ENCODE results near the gene PAFAH2. TPM values are rescaled to one million over a fixed set of nuclear protein-coding genes. Genes with fewer than 3 reads are reported as not detected.

The PAFAH2 gene
- total RNA-seq, 1 experiment from 2014 or later: 8.5 TPM

GRCh38 chr1:26003262-26003661 lies 5.4 kb upstream of the PAFAH2 start:
- no peak overlapping the region for H3K27ac ChIP-seq (ENCODE audit: low read length)
- TF ChIP-seq TCF7L2 (IDR thresholded peaks at IDR 0.05; ENCODE audit: low read depth, low read length) (no peak), CTCF (IDR thresholded peaks at IDR 0.05) (no peak), SIN3A (IDR thresholded peaks at IDR 0.05; ENCODE audit: borderline replicate concordance, insufficient read depth, low read depth, low read length) (no peak), POLR2AphosphoS5 (IDR thresholded peaks at IDR 0.05; ENCODE audit: low read depth, low read length) (no peak)
- TF ChIP-seq, protein P1, sequence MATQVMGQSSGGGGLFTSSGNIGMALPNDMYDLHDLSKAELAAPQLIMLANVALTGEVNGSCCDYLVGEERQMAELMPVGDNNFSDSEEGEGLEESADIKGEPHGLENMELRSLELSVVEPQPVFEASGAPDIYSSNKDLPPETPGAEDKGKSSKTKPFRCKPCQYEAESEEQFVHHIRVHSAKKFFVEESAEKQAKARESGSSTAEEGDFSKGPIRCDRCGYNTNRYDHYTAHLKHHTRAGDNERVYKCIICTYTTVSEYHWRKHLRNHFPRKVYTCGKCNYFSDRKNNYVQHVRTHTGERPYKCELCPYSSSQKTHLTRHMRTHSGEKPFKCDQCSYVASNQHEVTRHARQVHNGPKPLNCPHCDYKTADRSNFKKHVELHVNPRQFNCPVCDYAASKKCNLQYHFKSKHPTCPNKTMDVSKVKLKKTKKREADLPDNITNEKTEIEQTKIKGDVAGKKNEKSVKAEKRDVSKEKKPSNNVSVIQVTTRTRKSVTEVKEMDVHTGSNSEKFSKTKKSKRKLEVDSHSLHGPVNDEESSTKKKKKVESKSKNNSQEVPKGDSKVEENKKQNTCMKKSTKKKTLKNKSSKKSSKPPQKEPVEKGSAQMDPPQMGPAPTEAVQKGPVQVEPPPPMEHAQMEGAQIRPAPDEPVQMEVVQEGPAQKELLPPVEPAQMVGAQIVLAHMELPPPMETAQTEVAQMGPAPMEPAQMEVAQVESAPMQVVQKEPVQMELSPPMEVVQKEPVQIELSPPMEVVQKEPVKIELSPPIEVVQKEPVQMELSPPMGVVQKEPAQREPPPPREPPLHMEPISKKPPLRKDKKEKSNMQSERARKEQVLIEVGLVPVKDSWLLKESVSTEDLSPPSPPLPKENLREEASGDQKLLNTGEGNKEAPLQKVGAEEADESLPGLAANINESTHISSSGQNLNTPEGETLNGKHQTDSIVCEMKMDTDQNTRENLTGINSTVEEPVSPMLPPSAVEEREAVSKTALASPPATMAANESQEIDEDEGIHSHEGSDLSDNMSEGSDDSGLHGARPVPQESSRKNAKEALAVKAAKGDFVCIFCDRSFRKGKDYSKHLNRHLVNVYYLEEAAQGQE (IDR thresholded peaks at IDR 0.05; ENCODE audit: insufficient read depth in 1 of 2, low read depth in 2 of 2, low read length in 1 of 2): no peak
- no peaks in the 10 kb centered on the region for H3K27me3 ChIP-seq (ENCODE audit: control insufficient read depth, insufficient read depth, low read length)
- BruUV-seq (replicated peaks): no TSS peak
- DNase-seq (ENCODE audit: low read depth, low spot score) (no peak), ATAC-seq (no peak)
- H3K4me1 ChIP-seq (ENCODE audit: control insufficient read depth, insufficient read depth, low read length): peaks cover 5% of the 10 kb centered on the region
- H3K36me3 ChIP-seq (ENCODE audit: control insufficient read depth, insufficient read depth, low read length): no peaks in the 10 kb centered on the region
- H3K4me3 ChIP-seq (ENCODE audit: low read depth in 2 of 2, low read length in 2 of 2): no peak overlapping the region
- CTCF ChIA-PET: interaction anchor here (0.9 to 1.5 kb wide), 3 partner anchors 107 to 941 kb away, joined by 4 to 6 read pairs (median 5); no protein-coding TSS in a partner anchor
- POLR2A ChIA-PET: no interaction called here
- H3K9me3 ChIP-seq (ENCODE audit: control insufficient read depth, insufficient read depth, low read depth, low read length): no peaks in the 10 kb centered on the region
- intact Hi-C loops (cut with micrococcal nuclease; ENCODE audit: unreplicated experiment): no loop called here
- in situ Hi-C loops (cut with HindIII; ENCODE audit: low pct_unique_long_range_greater_than_20kb, low sequenced_read_pairs): no loop called here

DNA sequence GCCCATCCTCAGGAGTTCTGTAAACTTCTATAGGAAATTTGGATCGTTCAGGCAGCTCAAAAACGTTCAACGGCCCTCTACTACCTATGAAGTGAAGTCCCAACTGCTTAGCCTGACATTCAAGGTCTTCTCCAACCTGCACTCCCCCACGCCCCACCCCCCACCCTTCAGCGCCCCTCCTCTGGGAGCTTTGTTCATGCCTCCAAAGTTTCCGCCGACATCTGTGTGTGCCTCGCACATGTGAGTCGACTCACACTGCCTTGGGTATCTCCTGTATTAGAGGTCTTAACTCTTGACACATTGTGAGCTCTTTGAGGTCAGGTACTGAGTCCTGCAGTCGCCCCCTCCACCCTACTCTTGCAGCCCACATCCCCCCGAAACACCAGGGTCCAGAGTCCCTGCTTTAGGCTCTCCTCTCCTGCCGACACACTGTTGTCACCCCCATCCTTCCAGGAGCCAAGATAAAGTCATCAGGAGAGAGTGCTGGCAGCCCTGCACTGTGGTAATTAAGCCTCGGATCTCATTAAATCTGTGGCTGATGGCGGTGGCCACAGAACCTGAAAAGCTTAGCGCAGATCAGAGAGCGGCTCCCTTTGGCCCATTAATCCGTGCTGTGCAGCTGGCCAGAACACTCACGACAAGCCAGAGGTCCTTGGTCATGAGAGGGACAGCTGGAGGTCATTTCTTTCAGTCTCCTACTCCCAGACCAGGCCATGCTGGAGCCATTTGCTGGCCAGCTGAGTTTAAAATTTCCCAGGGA lies 1.4 kb upstream of the PAFAH2 start:
- BruUV-seq (replicated peaks): no TSS peak
- TF ChIP-seq CTCF (IDR thresholded peaks at IDR 0.05) (no peak), TCF7L2 (IDR thresholded peaks at IDR 0.05; ENCODE audit: low read depth, low read length) (no peak), SIN3A (IDR thresholded peaks at IDR 0.05; ENCODE audit: borderline replicate concordance, insufficient read depth, low read depth, low read length) (no peak), POLR2AphosphoS5 (IDR thresholded peaks at IDR 0.05; ENCODE audit: low read depth, low read length) (no peak)
- TF ChIP-seq, protein P1 (IDR thresholded peaks at IDR 0.05; ENCODE audit: insufficient read depth in 1 of 2, low read depth in 2 of 2, low read length in 1 of 2): no peak
- Histone ChIP-seq H3K27me3 (ENCODE audit: control insufficient read depth, insufficient read depth, low read length) (no peaks in the 10 kb centered on the region), H3K27ac (ENCODE audit: low read length) (peak overlapping the region; percentile 92), H3K4me3 (ENCODE audit: low read depth in 2 of 2, low read length in 2 of 2) (no peak overlapping the region), H3K36me3 (ENCODE audit: control insufficient read depth, insufficient read depth, low read length) (no peaks in the 10 kb centered on the region), H3K9me3 (ENCODE audit: control insufficient read depth, insufficient read depth, low read depth, low read length) (no peaks in the 10 kb centered on the region), H3K4me1 (ENCODE audit: control insufficient read depth, insufficient read depth, low read length) (peaks cover 12% of the 10 kb centered on the region)
- in situ Hi-C loops (cut with HindIII; ENCODE audit: low pct_unique_long_range_greater_than_20kb, low sequenced_read_pairs): loop anchor here (5.0 kb wide), 1 partner anchor 102 kb away; no protein-coding TSS in a partner anchor
- DNase-seq (ENCODE audit: low read depth, low spot score) (no peak), ATAC-seq (no peak)
- CTCF ChIA-PET: interaction anchor here (3.1 kb wide), 1 partner anchor 103 kb away, joined by 56 read pairs; no protein-coding TSS in a partner anchor
- intact Hi-C loops (cut with micrococcal nuclease; ENCODE audit: unreplicated experiment): loop anchor here (10.0 kb wide), 1 partner anchor 164 kb away; no protein-coding TSS in a partner anchor
- POLR2A ChIA-PET: interaction anchor here (0.6 to 0.7 kb wide), 3 partner anchors 103 to 694 kb away, joined by 3 to 11 read pairs (median 5); partner anchors contain the start of gene MTFR1L

Data from Panc1 (cell line).